Measurements from ENCODE around the gene GFM1. TPM values are rescaled to one million over a fixed set of nuclear protein-coding genes. Genes with fewer than 3 reads are reported as not detected.

The GFM1 gene
- 10 to 100 TPM; 44.9 to 45.6 TPM for total RNA-seq

GRCh38 chr3:158644345-158644908 is at the start of gene GFM1:
Gene GFM1 (plus strand): TSS chr3:158644527. CDS start chr3:158644635, 108 bp downstream.
- Mint-ChIP-seq H3K4me3 (peak within 1 kb of the TSS; percentile 96 to 97), H3K27ac (peak within 1 kb of the TSS; percentile 93), H3K27me3 (ENCODE audit: low read depth) (no peaks in the 10 kb centered on the region), H3K36me3 (ENCODE audit: insufficient read depth in 2 of 2) (peaks cover 0 to 10% of the 10 kb centered on the region in 2 donors), H3K4me1 (ENCODE audit: low read depth) (peaks cover 46% of the 10 kb centered on the region), H3K9me3 (no peaks in the 10 kb centered on the region)
- ATAC-seq (replicated peaks in 1 of 2) (peak; percentile 93 to 96), DNase-seq (peak; percentile 87 to 91)

GRCh38 chr3:158600787-158601186 is 43.5 kb upstream of the GFM1 start:
- no peak for DNase-seq
- Mint-ChIP-seq H3K36me3 (ENCODE audit: insufficient read depth in 2 of 2) (no peaks in the 10 kb centered on the region), H3K4me1 (ENCODE audit: low read depth) (no peaks in the 10 kb centered on the region), H3K27me3 (ENCODE audit: low read depth) (no peaks in the 10 kb centered on the region), H3K9me3 (no peaks in the 10 kb centered on the region), H3K27ac (no peak overlapping the region), H3K4me3 (no peak overlapping the region)
- ATAC-seq (replicated peaks in 1 of 2), result no peak

- no peak for DNase-seq
- Mint-ChIP-seq H3K9me3 (no peaks in the 10 kb centered on the region), H3K27ac (no peak overlapping the region), H3K4me1 (ENCODE audit: low read depth) (no peaks in the 10 kb centered on the region), H3K27me3 (ENCODE audit: low read depth) (no peaks in the 10 kb centered on the region), H3K4me3 (no peak overlapping the region), H3K36me3 (ENCODE audit: insufficient read depth in 2 of 2) (no peaks in the 10 kb centered on the region)
- ATAC-seq (replicated peaks in 1 of 2), result no peak
These were observed 42.1 kb upstream of the GFM1 start for GRCh38 chr3:158602227-158602626.

GRCh38 chr3:158617982-158618875 is 26.1 kb upstream of the GFM1 start:
- no peak for DNase-seq
- ATAC-seq (replicated peaks in 1 of 2), result no peak
- Mint-ChIP-seq H3K27me3 (ENCODE audit: low read depth) (peaks cover 12% of the 10 kb centered on the region), H3K4me1 (ENCODE audit: low read depth) (no peaks in the 10 kb centered on the region), H3K27ac (no peak overlapping the region), H3K36me3 (ENCODE audit: insufficient read depth in 2 of 2) (peaks cover 2 to 13% of the 10 kb centered on the region in 2 donors), H3K9me3 (peaks cover 2 to 5% of the 10 kb centered on the region in 2 donors), H3K4me3 (no peak overlapping the region)

- H3K9me3 Mint-ChIP-seq, result peaks cover 2 to 3% of the 10 kb centered on the region in 2 donors
- H3K36me3 Mint-ChIP-seq (ENCODE audit: insufficient read depth in 2 of 2), result peaks cover 0 to 2% of the 10 kb centered on the region in 2 donors
- peaks cover 20% of the 10 kb centered on the region for H3K27me3 Mint-ChIP-seq (ENCODE audit: low read depth)
- no peaks in the 10 kb centered on the region for H3K4me1 Mint-ChIP-seq (ENCODE audit: low read depth)
- no peak overlapping the region for H3K4me3 Mint-ChIP-seq
- no peak for DNase-seq
- ATAC-seq (replicated peaks in 1 of 2), result no peak
- no peak overlapping the region for H3K27ac Mint-ChIP-seq
These were observed 18.4 kb upstream of the GFM1 start for GRCh38 chr3:158625881-158626280.

- Mint-ChIP-seq H3K4me3 (no peak overlapping the region), H3K4me1 (ENCODE audit: low read depth) (no peaks in the 10 kb centered on the region), H3K27me3 (ENCODE audit: low read depth) (peaks cover 30% of the 10 kb centered on the region), H3K36me3 (ENCODE audit: insufficient read depth in 2 of 2) (no peaks in the 10 kb centered on the region), H3K9me3 (no peaks in the 10 kb centered on the region), H3K27ac (no peak overlapping the region)
- ATAC-seq (replicated peaks in 1 of 2), result no peak
- no peak for DNase-seq
These were observed 12.3 kb upstream of the GFM1 start for GRCh38 chr3:158631981-158632380.

- Mint-ChIP-seq H3K4me1 (ENCODE audit: low read depth) (peaks cover 27% of the 10 kb centered on the region), H3K9me3 (no peaks in the 10 kb centered on the region), H3K27me3 (ENCODE audit: low read depth) (no peaks in the 10 kb centered on the region), H3K36me3 (ENCODE audit: insufficient read depth in 2 of 2) (no peaks in the 10 kb centered on the region), H3K4me3 (peak overlapping the region in 1 of 2 donors; percentile 18), H3K27ac (no peak overlapping the region)
- ATAC-seq (replicated peaks in 1 of 2) (peak in 1 of 2 donors; percentile 13), DNase-seq (no peak)
These were observed 3.7 kb upstream of the GFM1 start for GRCh38 chr3:158640646-158641045.

- H3K4me3 Mint-ChIP-seq, result peak overlapping the region; percentile 34 to 40
- H3K27ac Mint-ChIP-seq, result no peak overlapping the region
- no peaks in the 10 kb centered on the region for H3K27me3 Mint-ChIP-seq (ENCODE audit: low read depth)
- ATAC-seq (replicated peaks in 1 of 2) (no peak), DNase-seq (peak in 1 of 2 donors; percentile 12)
- peaks cover 38% of the 10 kb centered on the region for H3K4me1 Mint-ChIP-seq (ENCODE audit: low read depth)
- H3K36me3 Mint-ChIP-seq (ENCODE audit: insufficient read depth in 2 of 2), result no peaks in the 10 kb centered on the region
- no peaks in the 10 kb centered on the region for H3K9me3 Mint-ChIP-seq
These were observed 2.3 kb upstream of the GFM1 start for GRCh38 chr3:158642005-158642404.

- H3K36me3 Mint-ChIP-seq (ENCODE audit: insufficient read depth in 2 of 2), result no peaks in the 10 kb centered on the region
- ATAC-seq (replicated peaks in 1 of 2) (no peak), DNase-seq (no peak)
- H3K9me3 Mint-ChIP-seq, result no peaks in the 10 kb centered on the region
- H3K27me3 Mint-ChIP-seq (ENCODE audit: low read depth), result no peaks in the 10 kb centered on the region
- peak overlapping the region in 1 of 2 donors; percentile 43 for H3K4me3 Mint-ChIP-seq
- peak overlapping the region; percentile 54 for H3K27ac Mint-ChIP-seq
- peaks cover 40% of the 10 kb centered on the region for H3K4me1 Mint-ChIP-seq (ENCODE audit: low read depth)
These were observed 1.7 kb upstream of the GFM1 start for GRCh38 chr3:158642474-158643210.

- Mint-ChIP-seq H3K4me1 (ENCODE audit: low read depth) (peaks cover 25% of the 10 kb centered on the region), H3K9me3 (no peaks in the 10 kb centered on the region), H3K27ac (no peak overlapping the region), H3K4me3 (no peak overlapping the region), H3K36me3 (ENCODE audit: insufficient read depth in 2 of 2) (peaks cover 2 to 26% of the 10 kb centered on the region in 2 donors), H3K27me3 (ENCODE audit: low read depth) (no peaks in the 10 kb centered on the region)
- no peak for DNase-seq
- no peak for ATAC-seq (replicated peaks in 1 of 2)
These were observed 5.5 kb downstream of the GFM1 start for GRCh38 chr3:158649791-158650190.

GRCh38 chr3:158651192-158651591 is 6.9 kb downstream of the GFM1 start:
- no peak for ATAC-seq (replicated peaks in 1 of 2)
- Mint-ChIP-seq H3K27ac (no peak overlapping the region), H3K36me3 (ENCODE audit: insufficient read depth in 2 of 2) (peaks cover 2 to 27% of the 10 kb centered on the region in 2 donors), H3K4me3 (no peak overlapping the region), H3K27me3 (ENCODE audit: low read depth) (no peaks in the 10 kb centered on the region), H3K9me3 (no peaks in the 10 kb centered on the region), H3K4me1 (ENCODE audit: low read depth) (peaks cover 14% of the 10 kb centered on the region)
- DNase-seq, result no peak

- Mint-ChIP-seq H3K27me3 (ENCODE audit: low read depth) (no peaks in the 10 kb centered on the region), H3K9me3 (no peaks in the 10 kb centered on the region), H3K4me1 (ENCODE audit: low read depth) (peaks cover 8% of the 10 kb centered on the region), H3K36me3 (ENCODE audit: insufficient read depth in 2 of 2) (peaks cover 2 to 32% of the 10 kb centered on the region in 2 donors), H3K4me3 (no peak overlapping the region), H3K27ac (no peak overlapping the region)
- no peak for ATAC-seq (replicated peaks in 1 of 2)
- no peak for DNase-seq
These were observed 8.1 kb downstream of the GFM1 start for GRCh38 chr3:158652463-158652862.

- Mint-ChIP-seq H3K27ac (no peak overlapping the region), H3K36me3 (ENCODE audit: insufficient read depth in 2 of 2) (peaks cover 0 to 12% of the 10 kb centered on the region in 2 donors), H3K4me3 (peak overlapping the region; percentile 10 to 20), H3K9me3 (no peaks in the 10 kb centered on the region), H3K4me1 (ENCODE audit: low read depth) (peaks cover 9% of the 10 kb centered on the region), H3K27me3 (ENCODE audit: low read depth) (no peaks in the 10 kb centered on the region)
- DNase-seq, result no peak
- peak in 1 of 2 donors; percentile 25 for ATAC-seq (replicated peaks in 1 of 2)
These were observed 14.6 kb downstream of the GFM1 start for GRCh38 chr3:158658889-158659288.

Data from activated T-cell treated with anti-CD3 and anti-CD28 coated beads, Interleukin-2, amount 50 U/mL, for 72 hours (primary cell).